HEK293 (cell line): Measurements from ENCODE around the gene NFATC1.

Source experiments
- CTCF ChIA-PET: fragments of 350-600 bp; formaldehyde crosslinking; extraction: SDS; loops from one replicate; lab custom pipeline; 2021; ENCODE audit warnings: antibody characterized with exemption; lab: Yijun Ruan, JAX
- POLR2A ChIA-PET: fragments of 300-600 bp; formaldehyde crosslinking; extraction: SDS; loops from one replicate; lab custom pipeline; 2020; ENCODE audit warnings: antibody characterized with exemption, inconsistent platforms; lab: Yijun Ruan, JAX
- H3K27ac ChIP-seq: fragments of 200-500 bp; sonication (Bioruptor generic); 2 replicates; pipeline ENCODE4 v1.5.1; 2014; ENCODE audit warnings: low read depth, low read length, control low read depth, inconsistent platforms; ENCODE audit errors: extremely low read depth
- H3K36me3 ChIP-seq, 2 experiments: fragments of 200-500 bp in 1 of 2; sonication (Bioruptor generic) in 1 of 2; 1 replicate in 1 of 2; 2 replicates in 1 of 2; pipeline ENCODE4 v1.5.1; 2014 to 2017; ENCODE audit warnings: inconsistent platforms in 2 of 2, low read length in 2 of 2; ENCODE audit not compliant: control insufficient read depth in 2 of 2, insufficient read depth in 1 of 2
- H3K4me1 ChIP-seq: fragments of 200-500 bp; sonication (Bioruptor generic); 2 replicates; pipeline ENCODE4 v1.5.1; 2014; ENCODE audit warnings: mild to moderate bottlenecking, low read length, inconsistent platforms; ENCODE audit not compliant: control insufficient read depth, insufficient read depth
- H3K4me3 ChIP-seq: 2 replicates; pipeline ENCODE4 v1.5.1; 2011; ENCODE audit warnings: low read depth, mild to moderate bottlenecking, control low read depth, low read length, moderate library complexity
- H3K9me3 ChIP-seq: fragments of 200-500 bp; sonication (Bioruptor generic); 2 replicates; pipeline ENCODE4 v1.5.1; 2014; ENCODE audit warnings: low read depth, low read length, inconsistent platforms; ENCODE audit not compliant: control insufficient read depth, insufficient read depth
- AEBP2 ChIP-seq: fragments of 450-650 bp; formaldehyde crosslinking; IDR thresholded peaks from 2 replicates; pipeline ENCODE4 v1.5.1; 2016; ENCODE audit warnings: missing biosample characterization, missing genetic modification characterization, borderline replicate concordance
- KLF1 ChIP-seq: fragments of 450-650 bp; formaldehyde crosslinking; IDR thresholded peaks from 2 replicates; pipeline ENCODE4 v1.5.1; 2016; ENCODE audit warnings: missing biosample characterization, missing genetic modification characterization
- KLF17 ChIP-seq: fragments of 450-650 bp; formaldehyde crosslinking; IDR thresholded peaks from 2 replicates; pipeline ENCODE4 v1.5.1; 2016; ENCODE audit warnings: missing biosample characterization, missing genetic modification characterization
- SCRT1 ChIP-seq: fragments of 450-650 bp; formaldehyde crosslinking; IDR thresholded peaks from 2 replicates; pipeline ENCODE4 v1.5.1; 2016; ENCODE audit warnings: missing biosample characterization, missing genetic modification characterization, borderline replicate concordance
- ZBTB11 ChIP-seq: fragments of 450-650 bp; formaldehyde crosslinking; conservative IDR thresholded peaks from 2 replicates; pipeline ENCODE4 v1.5.1; 2016; ENCODE audit warnings: low read depth, missing biosample characterization, missing genetic modification characterization
- ZBTB17 ChIP-seq: fragments of 450-650 bp; formaldehyde crosslinking; IDR thresholded peaks from 2 replicates; pipeline ENCODE4 v1.5.1; 2016; ENCODE audit warnings: missing biosample characterization, missing genetic modification characterization
- ZNF114 ChIP-seq: fragments of 450-650 bp; formaldehyde crosslinking; IDR thresholded peaks from 2 replicates; pipeline ENCODE4 v1.5.0; 2017; ENCODE audit warnings: missing biosample characterization, missing genetic modification characterization
- ZNF211 ChIP-seq: fragments of 450-650 bp; formaldehyde crosslinking; IDR thresholded peaks from 2 replicates; pipeline ENCODE4 v1.5.1; 2016; ENCODE audit warnings: low read depth, missing biosample characterization, missing genetic modification characterization
- ZNF223 ChIP-seq: fragments of 450-650 bp; formaldehyde crosslinking; IDR thresholded peaks from 2 replicates; pipeline ENCODE4 v1.5.1; 2016; ENCODE audit warnings: missing biosample characterization, missing genetic modification characterization
- ZNF350 ChIP-seq: fragments of 450-650 bp; formaldehyde crosslinking; IDR thresholded peaks from 2 replicates; pipeline ENCODE4 v1.5.0; 2017; ENCODE audit warnings: missing biosample characterization, mild to moderate bottlenecking, missing genetic modification characterization
- ZNF366 ChIP-seq: fragments of 450-650 bp; formaldehyde crosslinking; conservative IDR thresholded peaks from 2 replicates; pipeline ENCODE4 v1.5.1; 2016; ENCODE audit warnings: missing biosample characterization, missing genetic modification characterization
- ZNF404 ChIP-seq: fragments of 450-650 bp; formaldehyde crosslinking; IDR thresholded peaks from 2 replicates; pipeline ENCODE4 v1.5.1; 2017; ENCODE audit warnings: missing biosample characterization, missing genetic modification characterization
- ZNF426 ChIP-seq: fragments of 450-650 bp; formaldehyde crosslinking; IDR thresholded peaks from 2 replicates; pipeline ENCODE4 v1.5.1; 2017; ENCODE audit warnings: missing biosample characterization, missing genetic modification characterization, mild to moderate bottlenecking, inconsistent platforms, moderate library complexity
- ZNF571 ChIP-seq: fragments of 450-650 bp; formaldehyde crosslinking; IDR thresholded peaks from 2 replicates; pipeline ENCODE4 v1.5.0; 2017; ENCODE audit warnings: missing biosample characterization, missing genetic modification characterization
- ZNF600 ChIP-seq: fragments of 450-650 bp; formaldehyde crosslinking; IDR thresholded peaks from 2 replicates; pipeline ENCODE4 v1.5.1; 2016; ENCODE audit warnings: missing biosample characterization, missing genetic modification characterization
- ZNF645 ChIP-seq: fragments of 450-650 bp; formaldehyde crosslinking; IDR thresholded peaks from 2 replicates; pipeline ENCODE4; 2016; ENCODE audit warnings: missing biosample characterization, missing genetic modification characterization

Gene NFATC1

GRCh38 chr18:79457652-79458051 is 61.9 kb downstream of the NFATC1 start:
- ChIA-PET POLR2A (no interaction called here), CTCF (no interaction called here)
- no peak overlapping the region for H3K4me3 ChIP-seq
- H3K9me3 ChIP-seq: no peaks in the 10 kb centered on the region
- no peak overlapping the region for H3K27ac ChIP-seq
- H3K36me3 ChIP-seq: peaks cover 0 to 24% of the 10 kb centered on the region in 2 experiments; a peak in 1 of 3 replicates
- H3K4me1 ChIP-seq: no peaks in the 10 kb centered on the region
- TF ChIP-seq ZNF600 (tag by site-specific recombination) (no peak), KLF17 (tag by site-specific recombination) (no peak), ZNF404 (no peak), ZNF223 (tag by site-specific recombination) (no peak), SCRT1 (no peak), ZNF350 (tag by site-specific recombination) (no peak), ZNF366 (tag by site-specific recombination) (no peak), KLF1 (tag by site-specific recombination) (no peak), ZBTB17 (tag by site-specific recombination) (no peak), ZNF645 (tag by site-specific recombination) (no peak), ZBTB11 (no peak), ZNF211 (no peak), ZNF114 (tag by site-specific recombination) (no peak), AEBP2 (tag by site-specific recombination) (no peak)

- POLR2A ChIA-PET: no interaction called here
- H3K36me3 ChIP-seq: peaks cover 0 to 22% of the 10 kb centered on the region in 2 experiments; a peak in 1 of 3 replicates
- CTCF ChIA-PET: interaction anchor here (0.6 to 0.7 kb wide), 3 partner anchors 26 to 83 kb away, joined by 3 read pairs; no protein-coding TSS in a partner anchor
- no peaks in the 10 kb centered on the region for H3K9me3 ChIP-seq
- H3K4me3 ChIP-seq: no peak overlapping the region
- H3K27ac ChIP-seq: no peak overlapping the region
- TF ChIP-seq ZNF426 (tag by site-specific recombination): no peak
- 0 out of 2 replicates have a peak, but pooled peaks have one; percentile 33 for TF ChIP-seq ZNF600 (tag by site-specific recombination)
- 0 out of 2 replicates have a peak, but pooled peaks have one; percentile 25 for TF ChIP-seq KLF17 (tag by site-specific recombination)
- TF ChIP-seq ZNF571 (tag by site-specific recombination): no peak
- peak; percentile 73 for TF ChIP-seq KLF1 (tag by site-specific recombination)
- H3K4me1 ChIP-seq: no peaks in the 10 kb centered on the region
Measured at GRCh38 chr18:79458131-79458838, 62.6 kb downstream of the NFATC1 start.
